Common myeloid progenitor, CD34-positive (primary cell): ENCODE data around the gene POC1A.
A peak's percentile ranks its signal among the peaks of the same experiment; 100 is the strongest.

Experiments used
- CTCF ChIA-PET: fragments of 350-600 bp; sonication (Branson Sonifier 250); formaldehyde crosslinking; loops from one replicate; lab custom pipeline; 2021; ENCODE audit warnings: antibody characterized with exemption; lab: Charles Lee
- POLR2A ChIA-PET: fragments of 350-600 bp; sonication (Branson Sonifier 250); formaldehyde crosslinking; loops from one replicate; lab custom pipeline; 2021; ENCODE audit warnings: antibody characterized with exemption; lab: Charles Lee
- DNase-seq, 3 donors: peaks; one replicate each; pipeline versions ENCODE4 v3.0.0 to v3.0.0-alpha.2; 2013
- H3K27ac ChIP-seq, 2 experiments: 1 replicate in 1 of 2; 2 replicates in 1 of 2; pipeline ENCODE4 v1.7.0; 2013; ENCODE audit warnings: inconsistent platforms in 2 of 2, low read length in 2 of 2, mild to moderate bottlenecking in 2 of 2, low read depth in 1 of 2, moderate library complexity in 1 of 2; ENCODE audit not compliant: severe bottlenecking in 2 of 2, insufficient read depth in 1 of 2, poor library complexity in 1 of 2
- H3K27me3 ChIP-seq, 5 experiments: replicated peaks in 2 of 5; 1 replicate in 3 of 5; 2 replicates in 2 of 5; pipeline versions ENCODE4 v1.6.1 to v1.7.0; 2013; ENCODE audit warnings: low read length in 4 of 5, mild to moderate bottlenecking in 2 of 5, moderate library complexity in 2 of 5, inconsistent platforms in 1 of 5; ENCODE audit not compliant: insufficient read depth in 5 of 5, control insufficient read depth in 4 of 5
- H3K36me3 ChIP-seq, 4 experiments: 1 replicate in 2 of 4; 2 replicates in 2 of 4; pipeline versions ENCODE4 v1.6.1 to v1.7.0; 2013; ENCODE audit warnings: low read length in 3 of 4, control low read depth in 1 of 4, mild to moderate bottlenecking in 1 of 4; ENCODE audit not compliant: control insufficient read depth in 4 of 4, insufficient read depth in 4 of 4
- H3K4me1 ChIP-seq, 4 experiments: 1 replicate in 3 of 4; 2 replicates in 1 of 4; pipeline versions ENCODE4 v1.6.1 to v1.7.1; 2013; ENCODE audit warnings: low read length in 3 of 4, mild to moderate bottlenecking in 3 of 4, control low read depth in 1 of 4, inconsistent platforms in 1 of 4, moderate library complexity in 1 of 4; ENCODE audit not compliant: control insufficient read depth in 4 of 4, insufficient read depth in 4 of 4; ENCODE audit errors: control extremely low read depth in 1 of 4
- H3K4me3 ChIP-seq, 7 experiments: 1 replicate in 4 of 7; 2 replicates in 3 of 7; pipeline versions ENCODE4 v1.5.1 to v1.7.0; 2013; ENCODE audit warnings: mild to moderate bottlenecking in 7 of 7, low read length in 6 of 7, moderate library complexity in 6 of 7, inconsistent platforms in 2 of 7, low read depth in 2 of 7, control low read depth in 1 of 7; ENCODE audit not compliant: insufficient read depth in 4 of 7, control insufficient read depth in 1 of 7; ENCODE audit errors: extremely low read depth in 1 of 7
- H3K9me3 ChIP-seq, 5 experiments: 1 replicate in 4 of 5; 2 replicates in 1 of 5; pipeline versions ENCODE4 v1.6.1 to v1.7.1; 2013; ENCODE audit warnings: low read length in 4 of 5, mild to moderate bottlenecking in 2 of 5, inconsistent platforms in 1 of 5, low read depth in 1 of 5, moderate library complexity in 1 of 5; ENCODE audit not compliant: control insufficient read depth in 4 of 5, insufficient read depth in 2 of 5; ENCODE audit errors: control extremely low read depth in 1 of 5
- WGBS: methylation state at CpG from one replicate; pipeline ENCODE4 v1.1.5; 2013; ENCODE audit not compliant: insufficient coverage; 5-methylcytosine and 5-hydroxymethylcytosine counted together

POC1A gene

DNA sequence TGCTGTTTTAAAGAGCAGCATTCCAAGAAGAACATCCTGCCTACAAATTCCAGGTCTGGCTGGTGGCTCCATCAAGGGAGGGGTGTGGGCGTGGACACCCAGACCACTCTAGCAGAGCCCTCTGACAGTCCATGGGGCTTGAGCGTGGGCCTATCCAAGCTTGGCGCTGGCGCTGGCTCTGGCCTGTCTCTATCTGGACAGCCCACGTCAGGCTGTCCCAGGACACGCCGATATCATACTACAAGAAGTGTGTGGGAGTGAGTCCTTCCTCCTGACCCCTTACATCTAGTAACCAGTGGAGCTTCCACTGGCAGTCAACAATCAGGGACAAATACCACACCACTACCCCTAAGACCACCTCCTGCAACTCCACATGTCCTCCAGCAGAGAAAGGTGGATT is 80.7 kb downstream of the POC1A start:
- Histone ChIP-seq H3K27ac (no peak overlapping the region), H3K27me3 (no peaks in the 10 kb centered on the region), H3K4me3 (no peak overlapping the region), H3K9me3 (no peaks in the 10 kb centered on the region), H3K4me1 (peaks cover 0 to 21% (median 10%) of the 10 kb centered on the region in 4 experiments), H3K36me3 (peaks cover 0 to 30% (median 7%) of the 10 kb centered on the region in 4 experiments)
- ChIA-PET CTCF (interaction anchor here (0.6 to 1.1 kb wide), 2 partner anchors 23 to 73 kb away, joined by 3 to 4 read pairs; no protein-coding TSS in a partner anchor), POLR2A (no interaction called here)
- WGBS: 98% methylated on average over 7 of the region's 7 CpGs
- no peak for DNase-seq

DNA sequence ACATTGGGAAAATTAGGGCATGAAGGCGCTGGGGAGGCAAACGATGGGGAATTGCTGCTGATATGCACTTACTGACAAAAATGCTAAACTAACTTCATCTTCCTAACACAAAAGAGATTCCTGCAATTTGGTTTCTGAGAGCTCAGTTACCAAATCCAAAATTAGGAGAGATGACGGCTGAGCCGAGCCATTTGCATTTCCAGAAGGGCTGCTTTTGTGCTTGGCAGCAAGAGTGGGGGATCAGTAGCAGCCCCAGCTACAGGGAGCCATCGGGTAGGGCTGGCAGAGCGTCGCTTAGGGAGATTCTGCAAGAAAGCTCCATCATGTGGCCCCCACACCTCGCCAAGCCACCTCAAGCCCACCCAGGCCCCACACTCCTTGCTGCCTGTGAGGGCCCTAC is 81.8 kb downstream of the POC1A start:
- CTCF ChIA-PET: interaction anchor here (0.6 to 1.1 kb wide), 4 partner anchors 15 to 50 kb away, joined by 3 to 4 read pairs (median 3); no protein-coding TSS in a partner anchor
- no peaks in the 10 kb centered on the region for H3K27me3 ChIP-seq
- H3K27ac ChIP-seq: no peak overlapping the region
- H3K36me3 ChIP-seq: peaks cover 0 to 30% (median 7%) of the 10 kb centered on the region in 4 experiments
- peaks cover 0 to 18% (median 7%) of the 10 kb centered on the region in 4 experiments for H3K4me1 ChIP-seq
- POLR2A ChIA-PET: no interaction called here
- no peak for DNase-seq
- no peaks in the 10 kb centered on the region for H3K9me3 ChIP-seq
- H3K4me3 ChIP-seq: no peak overlapping the region
- WGBS: 98% methylated on average over 4 of the region's 8 CpGs

DNA sequence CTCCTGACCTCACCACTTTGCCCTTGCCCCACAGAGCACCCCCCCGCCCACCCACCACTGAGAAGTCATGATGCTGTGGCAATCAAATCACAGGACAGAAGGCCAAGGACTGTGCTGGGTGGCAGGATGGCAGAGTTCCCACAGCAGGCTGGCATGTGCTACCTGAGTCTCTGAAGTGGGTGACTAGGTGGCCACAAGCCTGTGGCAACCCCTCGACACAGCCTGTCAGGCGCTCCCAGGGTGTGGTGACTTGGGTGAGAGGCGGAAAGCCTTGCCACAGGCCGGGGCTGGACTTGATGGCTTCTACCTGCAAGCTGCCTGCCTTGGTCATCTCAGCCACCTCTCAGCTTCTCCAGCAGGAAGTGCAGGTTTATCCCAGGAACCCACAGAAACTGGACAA is 82.2 kb downstream of the POC1A start:
- no peak overlapping the region for H3K4me3 ChIP-seq
- no peaks in the 10 kb centered on the region for H3K9me3 ChIP-seq
- ChIA-PET CTCF (interaction anchor here (0.6 to 1.1 kb wide), 3 partner anchors 15 to 50 kb away, joined by 3 to 4 read pairs (median 3); no protein-coding TSS in a partner anchor), POLR2A (no interaction called here)
- peaks cover 0 to 29% (median 7%) of the 10 kb centered on the region in 4 experiments for H3K36me3 ChIP-seq
- WGBS: 98% methylated on average over 5 of the region's 5 CpGs
- H3K27ac ChIP-seq: no peak overlapping the region
- H3K4me1 ChIP-seq: peaks cover 0 to 18% (median 6%) of the 10 kb centered on the region in 4 experiments
- no peak for DNase-seq
- no peaks in the 10 kb centered on the region for H3K27me3 ChIP-seq

DNA sequence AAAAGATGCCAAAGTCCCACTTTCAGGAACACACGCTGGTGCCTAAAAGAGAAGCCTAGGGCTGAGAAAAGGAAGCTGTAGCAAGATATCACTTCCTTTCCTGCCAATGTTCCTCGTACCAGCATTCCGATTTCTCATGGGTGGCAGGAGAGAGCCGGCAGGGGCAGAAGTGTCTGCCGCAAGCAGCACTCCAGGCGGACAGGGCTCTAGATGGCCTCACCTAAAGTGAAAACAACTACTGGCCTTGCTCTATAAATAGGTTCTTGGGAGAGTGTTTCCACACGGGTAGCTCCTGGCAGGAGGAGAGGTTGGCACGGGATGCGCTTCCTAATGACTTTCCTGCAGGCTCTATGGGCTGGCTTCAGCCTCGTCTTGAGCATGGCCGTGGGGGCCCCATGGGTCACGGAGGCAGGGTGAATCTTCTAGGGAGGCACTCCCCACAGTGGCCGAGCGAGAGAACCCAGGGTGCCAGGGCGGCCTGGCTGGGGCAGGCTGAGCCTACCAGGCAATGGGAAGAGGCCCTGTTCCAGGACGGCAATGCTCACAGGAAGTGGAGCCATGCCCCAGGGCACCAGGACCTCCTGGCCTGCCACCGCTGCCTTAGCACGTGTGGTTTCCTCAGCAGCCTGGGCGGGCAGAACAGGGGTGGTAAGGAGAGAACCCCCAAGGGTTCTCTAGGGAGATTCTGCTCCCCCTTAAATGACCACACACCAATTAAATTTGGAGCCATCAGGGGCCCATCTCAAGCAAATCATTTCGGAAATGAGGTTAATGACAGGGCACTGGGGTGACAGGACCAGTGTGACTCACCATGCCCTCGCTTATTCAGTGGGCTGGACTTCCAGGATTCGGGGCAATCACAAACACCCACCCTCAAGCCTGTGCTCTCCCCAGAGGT is 83.2 kb downstream of the POC1A start:
- Histone ChIP-seq H3K27me3 (no peaks in the 10 kb centered on the region), H3K4me3 (no peak overlapping the region), H3K4me1 (peaks cover 0 to 18% (median 6%) of the 10 kb centered on the region in 4 experiments), H3K9me3 (no peaks in the 10 kb centered on the region), H3K27ac (no peak overlapping the region), H3K36me3 (peaks cover 0 to 23% (median 7%) of the 10 kb centered on the region in 4 experiments)
- WGBS: 55% methylated on average over 20 of the region's 22 CpGs
- peak in 2 of 3 donors; percentile 42 to 52 for DNase-seq
- ChIA-PET POLR2A (no interaction called here), CTCF (interaction anchor here (0.9 to 1.8 kb wide), 5 partner anchors 11 to 51 kb away, joined by 3 to 7 read pairs (median 5); partner anchors contain the start of gene DUSP7)

DNA sequence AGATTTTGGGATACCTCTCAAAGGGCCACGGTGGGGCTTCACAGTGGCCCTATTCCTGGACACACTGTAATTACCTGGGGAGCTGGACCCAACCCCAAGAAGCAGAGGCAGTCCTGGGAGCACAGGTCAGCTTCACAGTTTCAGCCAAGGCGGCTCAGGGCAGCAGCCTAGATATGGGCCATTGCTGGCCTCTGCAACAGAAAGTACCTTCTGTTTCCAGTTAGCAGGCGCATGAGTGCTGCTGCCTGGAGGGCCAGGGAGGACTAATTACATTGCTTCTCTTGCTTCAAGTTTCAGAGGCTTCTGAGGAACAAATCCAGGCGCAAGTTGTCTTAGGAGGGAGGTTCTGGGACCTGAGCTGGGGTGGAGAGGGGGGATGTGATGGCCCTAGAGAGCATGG is 84.4 kb downstream of the POC1A start:
- DNase-seq: no peak
- peaks cover 0 to 15% (median 3%) of the 10 kb centered on the region in 4 experiments for H3K36me3 ChIP-seq
- no peaks in the 10 kb centered on the region for H3K27me3 ChIP-seq
- ChIA-PET POLR2A (interaction anchor here (0.5 kb wide), 1 partner anchor 58 kb away, joined by 6 read pairs; no protein-coding TSS in a partner anchor), CTCF (interaction anchor here (1.3 to 1.8 kb wide), 4 partner anchors 12 to 52 kb away, joined by 4 to 7 read pairs (median 5); partner anchors contain the start of gene DUSP7)
- H3K4me3 ChIP-seq: no peak overlapping the region
- peaks cover 0 to 26% (median 6%) of the 10 kb centered on the region in 4 experiments for H3K4me1 ChIP-seq
- no peaks in the 10 kb centered on the region for H3K9me3 ChIP-seq
- H3K27ac ChIP-seq: no peak overlapping the region
- 100% methylated on average over 4 of the region's 4 CpGs for WGBS

DNA sequence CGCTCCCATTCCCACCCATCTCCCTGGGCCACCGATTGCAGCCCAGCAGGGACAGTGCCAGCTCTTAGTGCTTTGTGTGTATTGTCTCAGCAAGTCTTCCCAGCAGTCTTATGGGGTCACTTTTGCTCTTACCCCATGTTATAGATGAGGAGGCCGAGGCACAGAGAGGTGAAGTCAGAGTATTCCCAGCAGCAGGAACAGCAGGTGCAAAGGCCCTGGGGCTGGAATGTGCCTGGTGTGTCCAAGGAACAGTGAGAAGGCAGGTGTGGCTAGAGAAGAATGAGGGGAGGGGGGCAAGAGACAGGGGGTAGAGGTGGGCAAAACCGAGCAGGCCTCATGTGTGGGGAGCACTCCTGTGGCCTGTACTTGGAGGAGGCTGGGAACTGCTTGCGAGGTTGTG is 85.1 kb downstream of the POC1A start:
- Histone ChIP-seq H3K27me3 (no peaks in the 10 kb centered on the region), H3K4me1 (peaks cover 0 to 26% (median 6%) of the 10 kb centered on the region in 4 experiments), H3K27ac (no peak overlapping the region), H3K9me3 (no peaks in the 10 kb centered on the region), H3K36me3 (peaks cover 0 to 8% (median 3%) of the 10 kb centered on the region in 4 experiments), H3K4me3 (no peak overlapping the region)
- ChIA-PET CTCF (interaction anchor here (0.6 to 1.8 kb wide), 3 partner anchors 13 to 53 kb away, joined by 3 to 5 read pairs (median 4); partner anchors contain the start of gene DUSP7), POLR2A (interaction anchor here (0.5 kb wide), 1 partner anchor 58 kb away, joined by 6 read pairs; no protein-coding TSS in a partner anchor)
- WGBS: 93% methylated on average over 3 of the region's 5 CpGs
- no peak for DNase-seq
